ENCODE measurements around the gene FAM3B. TPM values are rescaled to one million over a fixed set of nuclear protein-coding genes. Genes with fewer than 3 reads are reported as not detected.

The FAM3B gene
- total and polyA plus RNA-seq, 2 of the 4 experiments (the other 2 are of a cell fraction): not detected

GRCh38 chr21:41317063-41317392 lies 427 bp downstream of the FAM3B start:
- H2AFZ ChIP-seq (replicated peaks; ENCODE audit: low read length, poor library complexity): no peak overlapping the region
- TF ChIP-seq CTCF (conservative IDR thresholded peaks at IDR 0.05; ENCODE audit: low read depth, low read length) (no peak), MAZ (IDR thresholded peaks at IDR 0.05; ENCODE audit: borderline replicate concordance, low read depth, low read length) (no peak), FOS (IDR thresholded peaks at IDR 0.05; ENCODE audit: low read depth, low read length) (no peak)
- no peak overlapping the region for H2AK5ac ChIP-seq (ENCODE audit: low read depth, low read length)
- no peak overlapping the region for H3K56ac ChIP-seq (ENCODE audit: extremely low read depth, insufficient read depth, low read length)
- DNase-seq (no peak), ATAC-seq (ENCODE audit: low read depth) (no peak)
- ChIA-PET POLR2A (ENCODE audit: unreplicated experiment) (no interaction called here), CTCF (no interaction called here)
- no peak overlapping the region for H4K8ac ChIP-seq (ENCODE audit: low read depth in 2 of 2, low read length in 2 of 2)
- H2AK9ac ChIP-seq (replicated peaks; ENCODE audit: low read depth, low read length, poor library complexity): no peak overlapping the region
- no peak overlapping the region for H3K9ac ChIP-seq (ENCODE audit: low read depth, low read length)
- intact Hi-C loops (cut with micrococcal nuclease): no loop called here
- H3K4me1 ChIP-seq (ENCODE audit: control insufficient read depth, insufficient read depth, low read length): no peaks in the 10 kb centered on the region
- H2BK120ac ChIP-seq (ENCODE audit: low read depth, low read length): no peak overlapping the region
- no peak overlapping the region for H3K4ac ChIP-seq (ENCODE audit: low read depth, low read length)
- H3K27ac ChIP-seq (ENCODE audit: insufficient read depth, low read length): no peak overlapping the region
- H3K36me3 ChIP-seq (ENCODE audit: control insufficient read depth, insufficient read depth, low read length): no peaks in the 10 kb centered on the region
- H3K18ac ChIP-seq (ENCODE audit: low read depth, low read length): no peak overlapping the region
- WGBS, 2 experiments (ENCODE audit: extremely low coverage in 2 of 2, insufficient read length in 1 of 2): no CpG with 5 or more reads among the region's 19 CpGs
- no peak overlapping the region for H2BK20ac ChIP-seq (ENCODE audit: low read depth, low read length)
- no peaks in the 10 kb centered on the region for H3K9me1 ChIP-seq (ENCODE audit: insufficient read depth, low read length)
- no peaks in the 10 kb centered on the region for H4K20me1 ChIP-seq (ENCODE audit: insufficient read depth, low read length)
- no peak overlapping the region for H4K5ac ChIP-seq (ENCODE audit: low read depth, low read length)
- dilution Hi-C loops (cut with HindIII; ENCODE audit: low sequenced_read_pairs, unreplicated experiment): no loop called here
- H3K23ac ChIP-seq (ENCODE audit: low read depth, low read length): no peak overlapping the region
- H3K79me1 ChIP-seq (ENCODE audit: low read depth in 1 of 2, low read length in 2 of 2): no peaks in the 10 kb centered on the region
- in situ Hi-C loops (cut with MboI; ENCODE audit: low sequenced_read_pairs): no loop called here
- H3K4me2 ChIP-seq (ENCODE audit: low read depth, low read length): no peak overlapping the region
- H3K14ac ChIP-seq (replicated peaks; ENCODE audit: low read depth, low read length): no peak overlapping the region
- H4K91ac ChIP-seq (ENCODE audit: insufficient read depth, low read depth, low read length): no peak overlapping the region
- H3K4me3 ChIP-seq (ENCODE audit: insufficient read depth, low read depth, low read length): no peak overlapping the region
- H2BK5ac ChIP-seq (ENCODE audit: low read depth, low read length, poor library complexity, severe bottlenecking): no peak overlapping the region
- H2BK15ac ChIP-seq (ENCODE audit: low read depth, low read length): no peak overlapping the region
- BruUV-seq (replicated peaks): no TSS peak
- no peaks in the 10 kb centered on the region for H3K9me3 ChIP-seq (ENCODE audit: control insufficient read depth, insufficient read depth, low read length)
- H3K27me3 ChIP-seq (ENCODE audit: control insufficient read depth, insufficient read depth, low read length): peaks cover 38% of the 10 kb centered on the region

All from IMR-90 (cell line).